H1 (cell line): ENCODE measurements around the gene NDUFS8.

Experiments
- ASH2L ChIP-seq: fragments of 200-600, 300-600 bp; sonication (generic); IDR thresholded peaks from one replicate; pipeline ENCODE4 v1.7.1; 2017; ENCODE audit warnings: low read length
- ATF2 ChIP-seq: IDR thresholded peaks from 2 replicates; pipeline ENCODE4 v1.6.1; 2012; ENCODE audit warnings: low read length, inconsistent platforms
- BCL11A ChIP-seq, 2 experiments: IDR thresholded peaks; one replicate each; pipeline ENCODE4 v1.6.1; 2011; ENCODE audit warnings: low read depth in 2 of 2, low read length in 2 of 2, mild to moderate bottlenecking in 2 of 2
- CTCF ChIP-seq, 3 experiments: IDR thresholded peaks; 1 replicate in 2 of 3; 2 replicates in 1 of 3; pipeline versions ENCODE4 v1.5.1 to v1.6.1; 2011; ENCODE audit warnings: low read length in 3 of 3, mild to moderate bottlenecking in 3 of 3, inconsistent platforms in 2 of 3, low read depth in 1 of 3, moderate library complexity in 1 of 3; ENCODE audit not compliant: insufficient read depth in 1 of 3; ENCODE audit errors: control extremely low read depth in 1 of 3
- EZH2 ChIP-seq: fragments of 200-600 bp; sonication (generic); IDR thresholded peaks from 2 replicates; pipeline ENCODE4 v1.7.1; 2012; ENCODE audit warnings: low read depth, mild to moderate bottlenecking, moderate library complexity, low read length, inconsistent platforms; ENCODE audit not compliant: severe bottlenecking
- GABPA ChIP-seq: IDR thresholded peaks from 2 replicates; pipeline ENCODE4 v1.6.1; 2011; ENCODE audit warnings: mild to moderate bottlenecking, low read length, moderate library complexity, borderline replicate concordance; ENCODE audit not compliant: insufficient read depth
- POLR2A ChIP-seq, 2 experiments: IDR thresholded peaks; 1 replicate in 1 of 2; 2 replicates in 1 of 2; pipeline ENCODE4 v1.6.1; 2011; ENCODE audit warnings: low read depth in 2 of 2, low read length in 2 of 2, mild to moderate bottlenecking in 2 of 2; ENCODE audit errors: control extremely low read depth in 1 of 2
- POLR2AphosphoS5 ChIP-seq: IDR thresholded peaks from 2 replicates; pipeline ENCODE4 v1.6.1; 2011; ENCODE audit warnings: low read depth, low read length
- RAD21 ChIP-seq, 2 experiments: IDR thresholded peaks in 1 of 2; conservative IDR thresholded peaks in 1 of 2; 2 replicates each; pipeline ENCODE4 v1.6.1; 2011; ENCODE audit warnings: low read depth in 2 of 2, low read length in 2 of 2, improper control_type of control experiment in 1 of 2, inconsistent platforms in 1 of 2, mild to moderate bottlenecking in 1 of 2, moderate library complexity in 1 of 2
- SAP30 ChIP-seq: fragments of 300-600 bp; sonication (generic); IDR thresholded peaks from 2 replicates; pipeline ENCODE4 v1.7.1; 2012; ENCODE audit warnings: low read length, moderate library complexity, mild to moderate bottlenecking, inconsistent platforms; ENCODE audit not compliant: insufficient read depth, insufficient replicate concordance

GRCh38 chr11:68025047-68025446 lies 5.4 kb upstream of the NDUFS8 start:
- no peak for TF ChIP-seq BCL11A (IDR thresholded peaks at IDR 0.05; ENCODE audit: low read depth in 2 of 2, low read length in 2 of 2)
- 0 out of 4 replicates have a peak, but pooled peaks of 1 of the 2 experiments have one; percentile 9 for TF ChIP-seq RAD21 (IDR thresholded peaks at IDR 0.05 in 1 of 2, conservative IDR thresholded peaks at IDR 0.05 in 1 of 2; ENCODE audit: low read depth in 2 of 2, low read length in 2 of 2)
- TF ChIP-seq CTCF (IDR thresholded peaks at IDR 0.05; ENCODE audit: control extremely low read depth in 1 of 3, insufficient read depth in 1 of 3, low read depth in 1 of 3, low read length in 3 of 3) = peak in 2 of 3 experiments; percentile 41 to 44; a peak in 3 of 4 replicates
- TF ChIP-seq POLR2A (IDR thresholded peaks at IDR 0.05; ENCODE audit: control extremely low read depth in 1 of 2, low read depth in 2 of 2, low read length in 2 of 2) = no peak
- no peak for TF ChIP-seq ATF2
- TF ChIP-seq POLR2AphosphoS5 = no peak
- no peak for TF ChIP-seq GABPA
- no peak for TF ChIP-seq ASH2L
- TF ChIP-seq EZH2 = no peak
- TF ChIP-seq SAP30 = no peak
